ENCODE results near the gene ID4.

DNA sequence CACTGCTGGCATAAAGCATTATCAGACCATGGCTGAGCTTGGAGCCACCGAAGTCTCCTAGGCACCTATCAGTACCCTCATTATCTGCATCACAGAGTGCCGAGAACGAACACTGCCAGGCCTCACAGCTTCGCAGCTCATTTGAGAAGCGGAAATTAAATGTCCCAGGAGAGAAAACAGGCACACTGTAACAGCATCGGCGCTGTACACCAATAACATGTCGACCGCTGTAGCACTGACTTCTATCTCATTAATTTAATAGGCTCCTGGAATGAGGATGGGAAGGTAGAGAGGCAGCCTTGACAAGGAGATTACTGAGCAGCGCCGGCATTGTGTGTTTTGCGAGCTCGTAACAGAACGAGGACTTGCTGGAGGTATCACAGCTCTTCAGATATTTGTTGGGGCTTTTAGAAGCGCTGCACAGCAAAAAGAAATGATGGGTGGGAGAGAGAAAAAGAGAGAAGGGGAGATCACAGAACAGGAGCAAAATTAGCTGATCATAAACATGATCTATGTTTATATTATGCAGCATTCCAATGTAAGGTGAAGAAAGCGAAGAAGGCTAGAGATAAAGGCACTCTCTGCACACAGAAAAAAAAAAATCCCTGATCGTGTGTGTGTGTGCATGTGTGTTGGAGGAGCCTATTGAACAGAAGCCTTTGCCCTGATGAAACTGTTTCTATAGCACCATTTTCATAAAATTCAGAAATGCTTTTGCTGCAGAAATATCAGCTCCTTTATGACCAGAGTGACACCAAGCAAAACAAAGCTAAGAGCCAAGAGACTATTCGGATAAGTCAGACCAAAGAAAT, 29.2 kb downstream of the ID4 start:
- TF ChIP-seq, protein P1, sequence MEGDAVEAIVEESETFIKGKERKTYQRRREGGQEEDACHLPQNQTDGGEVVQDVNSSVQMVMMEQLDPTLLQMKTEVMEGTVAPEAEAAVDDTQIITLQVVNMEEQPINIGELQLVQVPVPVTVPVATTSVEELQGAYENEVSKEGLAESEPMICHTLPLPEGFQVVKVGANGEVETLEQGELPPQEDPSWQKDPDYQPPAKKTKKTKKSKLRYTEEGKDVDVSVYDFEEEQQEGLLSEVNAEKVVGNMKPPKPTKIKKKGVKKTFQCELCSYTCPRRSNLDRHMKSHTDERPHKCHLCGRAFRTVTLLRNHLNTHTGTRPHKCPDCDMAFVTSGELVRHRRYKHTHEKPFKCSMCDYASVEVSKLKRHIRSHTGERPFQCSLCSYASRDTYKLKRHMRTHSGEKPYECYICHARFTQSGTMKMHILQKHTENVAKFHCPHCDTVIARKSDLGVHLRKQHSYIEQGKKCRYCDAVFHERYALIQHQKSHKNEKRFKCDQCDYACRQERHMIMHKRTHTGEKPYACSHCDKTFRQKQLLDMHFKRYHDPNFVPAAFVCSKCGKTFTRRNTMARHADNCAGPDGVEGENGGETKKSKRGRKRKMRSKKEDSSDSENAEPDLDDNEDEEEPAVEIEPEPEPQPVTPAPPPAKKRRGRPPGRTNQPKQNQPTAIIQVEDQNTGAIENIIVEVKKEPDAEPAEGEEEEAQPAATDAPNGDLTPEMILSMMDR (IDR thresholded peaks at IDR 0.05), result no peak
- no peak for TF ChIP-seq POLR2A (IDR thresholded peaks at IDR 0.05)
